Stimulated activated CD4-positive, alpha-beta T cell treated with anti-CD3 and anti-CD28 coated beads, Interleukin-12 subunit alpha, Interleukin-12 subunit beta, amount 100 ng/mL, for 4 hours (primary cell): ENCODE data around the gene SLC7A8.

Experiments
- DNase-seq: peaks from one replicate; pipeline ENCODE4 v3.0.0-alpha.2; 2020

SLC7A8 gene

GRCh38 chr14:23182372-23183157, 895 bp downstream of the SLC7A8 start:
- DNase-seq, result peak; percentile 18

GRCh38 chr14:23181946-23182345, 1.5 kb downstream of the SLC7A8 start:
- no peak for DNase-seq

GRCh38 chr14:23181453-23181852, 2.0 kb downstream of the SLC7A8 start:
- DNase-seq, result no peak

- no peak for DNase-seq
Observed at GRCh38 chr14:23177181-23177580, 6.3 kb downstream of the SLC7A8 start.

- DNase-seq, result no peak
Observed at GRCh38 chr14:23175823-23176222, 7.6 kb downstream of the SLC7A8 start.

DNA sequence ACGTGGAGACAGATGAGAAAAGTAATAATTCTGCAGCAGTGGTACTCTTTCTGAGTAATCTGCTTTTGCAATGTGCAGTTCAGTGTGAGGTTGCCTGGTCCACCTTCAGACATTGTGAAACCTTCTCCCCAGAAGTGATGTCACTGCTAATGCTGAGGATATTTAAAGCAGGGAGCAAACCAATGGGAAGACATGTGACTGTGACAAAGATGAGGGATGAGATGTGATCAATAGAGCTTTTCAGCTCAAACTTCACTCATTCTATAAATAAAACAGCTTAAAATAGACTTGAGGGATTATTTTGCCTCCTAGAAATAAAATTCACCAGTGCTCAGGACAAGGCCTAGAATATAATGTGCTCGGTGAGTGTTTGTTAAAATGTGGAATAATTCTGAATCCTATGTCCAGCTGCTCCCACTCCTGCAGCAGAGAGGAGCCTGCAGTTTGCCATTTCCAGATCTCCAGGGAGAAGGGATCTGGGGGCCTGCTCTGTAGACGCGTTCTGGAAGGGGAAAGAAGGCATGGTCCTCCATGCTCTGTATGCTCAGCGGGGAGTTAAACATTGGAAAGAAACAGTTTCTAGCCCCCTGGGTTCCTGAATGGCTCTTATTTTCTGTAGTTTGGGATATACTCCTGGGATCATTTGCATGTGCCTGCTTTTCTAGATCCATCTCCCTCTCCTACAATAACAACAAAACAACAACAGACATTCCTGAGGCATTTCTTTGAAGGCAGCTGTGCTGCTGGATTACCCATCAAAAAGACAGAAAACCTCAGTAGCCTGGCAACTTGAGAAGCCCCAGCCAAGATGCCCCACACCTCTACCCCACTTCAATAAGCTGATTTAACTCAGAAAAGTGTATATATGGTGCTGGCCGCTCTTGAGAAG, 8.9 kb downstream of the SLC7A8 start:
- no peak for DNase-seq

DNA sequence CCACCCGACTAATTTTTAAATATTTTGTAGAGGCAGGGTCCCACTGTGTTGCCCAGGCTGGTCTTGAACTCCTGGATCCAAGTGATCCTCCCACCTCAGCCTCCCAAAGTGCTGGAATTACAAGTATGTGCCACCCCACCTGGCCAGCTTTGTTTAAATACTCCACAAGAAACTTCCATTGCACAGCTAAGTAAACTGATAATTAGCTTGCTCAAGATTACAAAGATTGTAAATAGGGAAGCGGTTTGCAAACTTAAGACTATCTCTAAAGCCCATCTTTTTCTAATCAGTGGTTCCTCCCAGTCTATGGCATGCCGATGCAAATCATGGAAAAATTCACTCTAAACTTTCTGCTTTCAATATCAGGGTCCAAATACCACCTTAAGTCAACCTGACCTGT, 9.7 kb downstream of the SLC7A8 start:
- DNase-seq, result no peak

GRCh38 chr14:23173031-23173430, 10.4 kb downstream of the SLC7A8 start:
- no peak for DNase-seq

DNA sequence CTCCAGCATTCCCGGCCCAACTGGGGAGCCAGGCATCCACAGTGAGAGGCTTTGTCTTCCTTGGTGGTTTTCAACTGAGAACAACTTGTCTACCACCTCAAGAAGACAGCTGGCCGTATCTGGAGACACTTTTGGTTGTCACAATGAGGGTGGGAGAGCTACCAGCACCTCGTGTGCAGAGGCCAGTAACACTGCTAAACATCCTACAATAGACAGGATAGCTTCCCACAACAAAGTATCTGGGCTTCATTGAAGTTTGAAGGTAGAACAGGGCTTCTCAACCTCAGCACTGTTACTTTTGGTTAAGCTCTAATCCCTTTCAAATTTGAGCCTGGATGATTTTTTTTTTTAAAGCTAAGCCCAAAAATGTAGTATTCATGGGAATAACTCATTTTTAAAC, 10.9 kb downstream of the SLC7A8 start:
- DNase-seq, result no peak

GRCh38 chr14:23172096-23172495, 11.4 kb downstream of the SLC7A8 start:
- DNase-seq, result no peak

DNA sequence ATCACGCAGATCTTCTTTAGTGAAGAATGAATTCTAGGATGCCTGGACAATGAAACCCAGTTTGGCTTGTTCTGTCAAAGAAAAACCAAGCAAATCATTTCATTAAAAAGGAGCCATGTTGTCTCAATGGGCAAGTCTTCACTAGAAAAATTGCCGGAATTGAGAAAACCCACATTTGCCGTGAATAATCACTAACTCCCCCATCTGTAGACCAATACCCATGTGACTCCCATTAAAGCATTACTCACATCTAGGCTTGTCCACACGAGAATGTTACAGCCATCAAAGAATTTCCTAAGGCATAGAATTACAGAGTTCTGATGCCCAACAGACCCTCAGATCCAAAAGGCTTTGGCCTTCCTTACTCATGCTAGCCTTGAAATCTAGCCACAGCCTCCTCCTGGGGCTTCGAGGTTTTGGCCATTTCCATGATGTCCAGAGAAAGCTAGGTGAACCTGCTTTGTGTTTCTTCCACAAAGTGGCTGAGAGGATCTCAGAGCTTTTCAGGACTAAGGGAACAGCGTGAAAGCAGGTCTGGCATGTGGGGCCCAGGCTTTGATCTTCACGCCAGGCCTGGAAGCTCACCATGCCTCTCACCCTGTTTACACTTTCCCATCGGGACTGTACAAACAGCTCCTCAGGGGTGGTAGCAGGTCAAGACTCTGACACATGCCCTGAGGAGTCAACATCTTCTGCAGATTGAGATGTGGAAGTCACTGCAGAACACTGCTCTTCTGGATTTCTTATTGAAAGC, 12.1 kb downstream of the SLC7A8 start:
- DNase-seq, result no peak

DNA sequence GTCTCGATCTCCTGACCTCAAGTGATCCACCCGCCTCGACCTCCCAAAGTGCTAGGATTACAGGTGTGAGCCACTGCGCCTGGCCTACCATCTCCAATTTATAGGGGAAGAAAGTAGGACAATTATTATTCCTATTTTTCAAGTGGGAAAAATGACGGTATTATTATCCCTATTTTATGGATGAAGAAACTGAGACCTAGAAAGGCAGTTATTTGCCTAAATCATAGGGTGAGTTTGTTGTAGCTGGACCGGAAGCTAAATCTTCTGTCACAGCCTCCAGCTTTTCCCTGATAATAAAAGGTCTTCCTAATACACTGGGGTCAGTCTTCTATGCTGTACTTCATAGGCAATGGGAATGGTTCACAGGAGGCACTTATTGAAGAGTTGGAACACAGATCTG, 13.8 kb downstream of the SLC7A8 start:
- no peak for DNase-seq

DNA sequence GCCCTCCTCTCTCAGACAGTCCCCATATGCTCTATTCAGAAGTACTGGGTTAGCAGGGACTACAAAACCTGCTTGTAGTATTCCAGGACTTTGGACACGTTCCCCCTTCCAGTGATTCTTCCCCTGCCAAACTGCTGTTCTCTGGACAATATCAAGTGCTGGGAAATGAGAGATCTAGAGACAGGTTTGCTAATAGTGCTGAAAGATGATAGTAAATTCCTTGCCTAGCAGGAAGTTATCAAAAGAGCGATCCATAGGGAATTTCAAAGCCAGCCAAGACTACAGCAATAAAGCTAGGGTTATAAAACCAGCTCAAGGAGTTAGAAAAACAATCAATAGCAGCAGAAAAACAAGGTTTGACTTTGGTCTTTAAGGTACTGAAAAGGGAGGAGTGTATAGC, 15.2 kb downstream of the SLC7A8 start:
- DNase-seq, result no peak

DNA sequence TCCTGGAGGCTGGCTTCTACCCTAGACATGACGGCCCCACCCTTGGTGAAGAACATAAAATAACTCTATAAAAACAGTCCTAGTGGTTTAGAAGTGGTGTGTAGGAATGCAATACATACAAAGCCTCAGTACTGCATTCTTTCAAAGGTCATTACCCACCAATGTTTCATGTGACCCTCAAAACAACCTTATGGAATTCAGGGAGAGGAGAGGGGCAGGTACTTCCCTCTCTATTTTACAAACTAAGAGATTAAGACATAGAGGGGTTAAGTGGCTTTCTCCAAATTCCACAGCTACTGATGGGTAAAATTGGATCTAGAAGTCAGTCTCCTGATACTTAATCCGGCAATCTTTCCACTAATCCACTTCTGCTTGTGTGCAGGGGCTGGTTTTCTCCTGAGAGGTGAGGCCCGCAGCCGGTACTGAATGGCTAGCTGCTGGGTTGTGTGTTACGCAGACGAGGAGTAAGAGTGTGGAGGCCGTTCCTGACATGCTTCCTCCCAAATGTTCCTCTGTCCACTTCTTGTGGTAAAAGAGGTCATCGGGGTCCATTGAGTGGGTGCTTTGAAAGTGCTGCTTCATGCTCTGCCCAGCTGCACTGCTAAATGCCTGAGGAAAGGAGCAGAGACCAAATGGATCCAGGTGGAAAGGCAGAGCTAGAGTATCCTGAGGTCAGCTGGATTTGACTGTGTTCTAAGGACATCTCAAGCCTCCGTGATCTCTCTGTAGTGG, 16.2 kb downstream of the SLC7A8 start:
- no peak for DNase-seq

DNA sequence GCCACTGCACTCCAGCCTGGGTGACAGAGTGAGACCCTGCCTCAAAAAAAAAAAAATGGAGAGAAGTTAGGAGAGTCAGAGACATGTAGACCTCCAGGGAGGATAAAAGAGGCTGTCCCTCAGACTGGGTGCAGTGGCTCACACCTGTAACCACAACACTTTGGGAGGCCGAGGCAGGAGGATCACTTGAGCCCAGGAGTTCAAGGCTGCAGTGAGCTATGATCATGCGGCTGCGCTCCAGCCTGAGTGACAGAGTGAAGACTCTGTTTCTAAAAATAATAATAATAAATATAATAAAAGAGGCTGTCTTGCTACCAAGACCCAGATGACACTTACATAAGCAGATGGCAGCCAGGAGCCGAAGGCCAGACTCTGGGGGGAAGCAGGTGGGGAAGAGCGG, 18.5 kb downstream of the SLC7A8 start:
- DNase-seq, result no peak

- no peak for DNase-seq
Observed at GRCh38 chr14:23164250-23164649, 19.2 kb downstream of the SLC7A8 start.

DNA sequence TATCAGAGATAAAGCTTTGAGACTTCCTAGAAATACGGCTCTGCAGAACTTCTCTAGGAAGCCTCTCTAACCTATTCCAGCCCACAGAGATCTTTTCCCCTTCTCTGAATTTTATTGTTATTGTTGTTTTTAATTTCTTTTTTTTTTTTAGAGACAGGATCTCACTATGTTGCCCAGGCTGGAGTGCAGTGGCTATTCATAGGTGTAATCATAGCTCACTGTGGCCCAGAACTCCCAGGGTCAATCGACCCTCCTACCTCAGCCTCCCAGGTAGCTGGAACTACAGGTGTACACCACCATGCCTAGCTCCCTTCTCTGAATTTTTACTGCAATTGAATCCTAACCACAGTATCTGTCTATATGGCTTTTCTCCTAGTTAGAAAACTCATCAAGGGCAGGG, 19.6 kb downstream of the SLC7A8 start:
- no peak for DNase-seq

DNA sequence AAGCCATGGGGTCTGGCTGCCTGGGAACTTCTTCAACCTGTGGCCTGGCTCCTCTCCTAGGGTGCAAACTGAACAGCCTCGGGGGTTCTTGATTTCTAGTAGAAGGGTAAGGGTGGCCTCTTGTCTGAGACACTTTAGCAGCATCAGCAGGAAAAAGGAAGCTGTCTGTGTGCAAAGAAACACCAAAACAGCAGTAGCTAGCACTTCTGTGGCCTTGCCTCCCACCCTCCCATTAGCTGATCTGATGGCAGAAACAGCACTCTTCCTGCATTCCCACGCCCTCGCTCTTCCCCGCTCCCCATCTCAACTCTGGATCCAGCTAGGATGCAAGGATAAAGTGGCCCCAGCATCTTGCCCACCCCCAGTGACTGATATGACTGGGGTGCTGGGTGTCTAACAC, 20.7 kb downstream of the SLC7A8 start:
- no peak for DNase-seq

- DNase-seq, result no peak
Observed at GRCh38 chr14:23162005-23162404, 21.5 kb downstream of the SLC7A8 start.

- DNase-seq, result no peak
Observed at GRCh38 chr14:23160924-23161522, 22.4 kb downstream of the SLC7A8 start.

DNA sequence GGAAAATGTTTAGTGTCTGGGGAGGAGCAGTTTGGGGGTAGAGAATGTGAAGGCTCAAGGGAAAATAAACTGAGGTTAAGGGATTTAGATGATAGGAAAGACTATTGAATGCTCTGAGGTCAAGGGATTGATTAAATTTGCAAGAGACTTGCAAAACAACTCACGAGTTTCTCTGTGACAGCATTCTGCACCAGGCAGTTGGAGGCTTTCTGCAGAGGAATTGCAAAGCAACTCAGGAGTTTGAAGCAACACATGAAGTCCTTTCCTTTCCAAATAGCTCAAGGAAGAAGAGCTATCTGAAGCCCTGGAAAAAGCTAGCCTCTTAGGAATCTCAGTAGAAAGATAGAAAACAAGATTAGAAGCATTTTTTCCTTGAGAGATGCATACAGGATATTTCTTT, 23.9 kb downstream of the SLC7A8 start:
- DNase-seq, result no peak

DNA sequence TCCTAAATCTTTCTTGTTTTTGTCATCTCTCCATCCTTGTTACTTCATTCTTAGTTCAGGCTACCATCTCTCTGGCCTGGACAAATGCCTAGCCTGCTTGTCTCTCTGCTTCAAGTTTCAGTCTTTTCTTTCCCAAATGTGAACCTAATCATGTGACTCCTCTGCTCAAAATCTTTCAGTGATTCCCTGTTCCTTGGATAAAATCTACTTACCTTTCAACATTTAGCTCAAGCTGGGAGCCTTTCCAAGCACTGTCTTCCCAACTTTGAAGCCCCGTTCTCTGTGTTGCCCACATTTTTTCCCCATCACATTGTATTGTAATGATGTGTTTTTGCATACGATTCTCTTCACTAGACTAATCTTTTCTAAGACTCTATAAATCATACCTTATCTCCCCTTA, 24.7 kb downstream of the SLC7A8 start:
- no peak for DNase-seq
